Left ventricle myocardium inferior (tissue), 1 donor: Measurements from ENCODE around the gene CA10. TPM values are rescaled to one million over a fixed set of nuclear protein-coding genes. Genes with fewer than 3 reads are reported as not detected.

Experiments
- DNase-seq: peaks from one replicate; pipeline ENCODE4 v3.0.0-alpha.2; 2020
- H3K27ac ChIP-seq: fragments of 200-600 bp; replicated peaks from 2 replicates; pipeline ENCODE4 v1.8.0; 2021
- H3K27me3 ChIP-seq: fragments of 200-600 bp; 2 replicates; pipeline ENCODE4 v1.8.0; 2021; ENCODE audit warnings: low read depth
- H3K36me3 ChIP-seq: fragments of 200-600 bp; 2 replicates; pipeline ENCODE4 v1.8.0; 2021
- H3K4me1 ChIP-seq: fragments of 200-600 bp; 2 replicates; pipeline ENCODE4 v1.8.0; 2021
- H3K4me3 ChIP-seq: fragments of 200-600 bp; 2 replicates; pipeline ENCODE4 v1.8.0; 2021; ENCODE audit warnings: mild to moderate bottlenecking, moderate library complexity
- H3K9me3 ChIP-seq: fragments of 200-600 bp; replicated peaks from 2 replicates; pipeline ENCODE4 v1.8.0; 2021
- intact Hi-C: fragments of 100-400 bp; cut with micrococcal nuclease; formaldehyde crosslinking; loops from one replicate; pipeline ENCODE4 v1.11.0; 2022
- total RNA-seq: library from RNA; stranded (reverse); fragmentation: NEBNext Ultra II Directional; extraction: Animal tissue kit (Norgen Biotek cat#: 25700); gene quantifications from one replicate; pipeline ENCODE4 v1.2.1, GENCODE V29; 2021
- TF ChIP-seq, protein P1 (sequence below): fragments of 200-600 bp; IDR thresholded peaks from 2 replicates; pipeline ENCODE4 v1.8.0; 2021; ENCODE audit warnings: antibody characterized with exemption, mild to moderate bottlenecking, borderline replicate concordance
- donor health status: DM: no; HTN: yes; CAD: no; lungs with severe emphysema.

CA10 gene
- total RNA-seq, 1 donor from 2014 or later = not detected

DNA sequence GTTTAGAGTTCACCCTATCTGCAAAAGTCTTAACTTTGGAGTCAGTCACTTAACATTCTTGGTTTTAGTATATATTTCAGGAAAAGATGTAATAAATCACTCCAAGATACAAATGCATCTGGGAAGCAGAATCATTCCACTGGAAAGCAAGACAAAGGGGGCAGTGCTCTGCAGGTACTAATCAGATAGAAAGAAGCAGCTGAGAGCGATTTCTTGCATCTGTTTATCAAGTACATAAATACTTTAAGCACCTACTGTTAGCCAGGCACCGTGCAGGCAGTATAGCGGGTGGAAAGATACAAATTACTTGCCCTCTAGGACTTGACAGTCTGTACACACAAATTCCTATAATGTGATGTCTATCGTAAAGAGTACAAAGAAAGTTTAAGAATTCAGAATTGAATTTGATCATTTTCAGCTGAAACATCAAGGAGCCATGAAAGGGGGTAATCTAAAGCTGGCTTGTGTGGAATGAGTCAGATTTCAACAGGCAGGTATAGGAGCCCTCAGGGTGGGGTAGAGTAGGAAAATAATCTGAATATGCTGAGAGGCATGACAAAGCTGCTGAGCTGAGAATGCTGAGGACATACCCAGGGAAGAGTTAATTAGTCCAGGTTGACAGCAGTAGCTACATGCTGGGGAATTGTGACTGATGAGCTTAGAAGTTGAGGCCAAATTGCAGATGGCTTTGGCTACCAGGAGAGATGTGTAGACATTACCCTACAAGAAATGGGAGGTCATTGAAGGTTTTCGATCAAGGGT lies 110.2 kb downstream of the CA10 start:
- DNase-seq = no peak
- no peak overlapping the region for H3K4me3 ChIP-seq
- intact Hi-C loops = no loop called here
- TF ChIP-seq, protein P1, sequence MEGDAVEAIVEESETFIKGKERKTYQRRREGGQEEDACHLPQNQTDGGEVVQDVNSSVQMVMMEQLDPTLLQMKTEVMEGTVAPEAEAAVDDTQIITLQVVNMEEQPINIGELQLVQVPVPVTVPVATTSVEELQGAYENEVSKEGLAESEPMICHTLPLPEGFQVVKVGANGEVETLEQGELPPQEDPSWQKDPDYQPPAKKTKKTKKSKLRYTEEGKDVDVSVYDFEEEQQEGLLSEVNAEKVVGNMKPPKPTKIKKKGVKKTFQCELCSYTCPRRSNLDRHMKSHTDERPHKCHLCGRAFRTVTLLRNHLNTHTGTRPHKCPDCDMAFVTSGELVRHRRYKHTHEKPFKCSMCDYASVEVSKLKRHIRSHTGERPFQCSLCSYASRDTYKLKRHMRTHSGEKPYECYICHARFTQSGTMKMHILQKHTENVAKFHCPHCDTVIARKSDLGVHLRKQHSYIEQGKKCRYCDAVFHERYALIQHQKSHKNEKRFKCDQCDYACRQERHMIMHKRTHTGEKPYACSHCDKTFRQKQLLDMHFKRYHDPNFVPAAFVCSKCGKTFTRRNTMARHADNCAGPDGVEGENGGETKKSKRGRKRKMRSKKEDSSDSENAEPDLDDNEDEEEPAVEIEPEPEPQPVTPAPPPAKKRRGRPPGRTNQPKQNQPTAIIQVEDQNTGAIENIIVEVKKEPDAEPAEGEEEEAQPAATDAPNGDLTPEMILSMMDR = no peak
- no peaks in the 10 kb centered on the region for H3K27me3 ChIP-seq
- no peak overlapping the region for H3K27ac ChIP-seq
- H3K9me3 ChIP-seq = peaks cover 12% of the 10 kb centered on the region
- no peaks in the 10 kb centered on the region for H3K36me3 ChIP-seq
- H3K4me1 ChIP-seq = no peaks in the 10 kb centered on the region

DNA sequence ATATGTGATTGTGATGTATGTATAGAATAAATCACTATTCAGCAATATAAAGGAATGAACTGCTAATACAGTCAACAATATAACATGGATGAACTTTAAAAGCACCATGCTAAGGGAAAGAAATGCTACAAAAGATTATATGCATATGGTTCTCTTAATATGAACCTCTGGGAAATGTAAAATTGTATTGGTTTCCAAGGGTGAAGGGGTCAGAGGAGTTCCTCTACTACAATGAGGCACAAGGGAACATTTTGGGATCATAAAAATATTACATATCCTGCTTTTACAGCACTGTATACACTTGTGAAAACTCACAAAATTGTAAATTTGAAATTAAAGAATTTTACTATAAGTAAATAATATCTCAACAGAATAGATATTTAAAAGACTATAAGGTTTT lies 111.4 kb downstream of the CA10 start:
- no peak for DNase-seq
- Histone ChIP-seq H3K36me3 (no peaks in the 10 kb centered on the region), H3K9me3 (no peaks in the 10 kb centered on the region), H3K4me3 (no peak overlapping the region), H3K27ac (no peak overlapping the region), H3K27me3 (no peaks in the 10 kb centered on the region), H3K4me1 (no peaks in the 10 kb centered on the region)
- intact Hi-C loops = no loop called here
- TF ChIP-seq, protein P1 = no peak

DNA sequence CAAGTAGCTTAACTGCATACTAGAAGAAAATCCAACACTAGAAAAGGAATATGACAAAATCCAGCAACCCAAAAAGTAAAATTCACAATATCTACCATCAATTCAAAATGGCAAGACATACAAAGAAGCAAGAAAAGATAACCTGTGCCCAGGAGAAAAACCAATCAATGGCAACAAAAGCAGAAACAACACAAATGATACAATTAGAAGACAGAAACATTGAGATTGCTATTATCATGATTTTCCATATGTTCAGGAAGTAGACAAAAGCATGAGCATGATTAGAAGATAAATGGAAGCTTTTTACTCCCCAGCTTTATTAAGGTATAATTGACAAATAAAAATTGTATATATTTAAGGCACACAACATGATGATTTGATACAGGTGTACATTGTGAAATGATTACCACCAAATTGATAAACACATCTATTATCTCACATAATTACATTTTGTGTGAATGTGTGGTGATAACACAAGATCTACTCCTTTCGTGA lies 117.3 kb downstream of the CA10 start:
- Histone ChIP-seq H3K27ac (no peak overlapping the region), H3K4me1 (no peaks in the 10 kb centered on the region), H3K4me3 (no peak overlapping the region), H3K9me3 (no peaks in the 10 kb centered on the region), H3K27me3 (no peaks in the 10 kb centered on the region), H3K36me3 (no peaks in the 10 kb centered on the region)
- TF ChIP-seq, protein P1 = no peak
- intact Hi-C loops = no loop called here
- DNase-seq = no peak

DNA sequence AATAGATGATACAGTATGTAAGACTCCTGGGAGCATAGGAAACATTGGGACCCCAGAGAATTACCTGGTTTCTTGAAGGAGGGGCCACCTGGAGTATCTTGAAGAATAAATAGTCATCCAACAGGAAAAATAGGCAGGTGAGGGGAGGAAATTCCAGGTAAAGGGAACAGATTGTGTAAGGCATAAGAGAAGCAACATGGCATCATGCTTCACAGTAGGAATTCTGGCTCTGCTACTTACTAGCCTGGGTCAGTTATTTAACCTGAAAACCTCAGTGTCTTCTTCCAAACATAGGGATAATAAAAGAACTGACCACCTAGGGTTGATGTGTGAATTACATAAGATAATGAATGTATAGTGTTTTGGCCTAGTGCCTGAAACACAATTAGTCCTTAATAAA lies 122.1 kb downstream of the CA10 start:
- TF ChIP-seq, protein P1 = no peak

DNA sequence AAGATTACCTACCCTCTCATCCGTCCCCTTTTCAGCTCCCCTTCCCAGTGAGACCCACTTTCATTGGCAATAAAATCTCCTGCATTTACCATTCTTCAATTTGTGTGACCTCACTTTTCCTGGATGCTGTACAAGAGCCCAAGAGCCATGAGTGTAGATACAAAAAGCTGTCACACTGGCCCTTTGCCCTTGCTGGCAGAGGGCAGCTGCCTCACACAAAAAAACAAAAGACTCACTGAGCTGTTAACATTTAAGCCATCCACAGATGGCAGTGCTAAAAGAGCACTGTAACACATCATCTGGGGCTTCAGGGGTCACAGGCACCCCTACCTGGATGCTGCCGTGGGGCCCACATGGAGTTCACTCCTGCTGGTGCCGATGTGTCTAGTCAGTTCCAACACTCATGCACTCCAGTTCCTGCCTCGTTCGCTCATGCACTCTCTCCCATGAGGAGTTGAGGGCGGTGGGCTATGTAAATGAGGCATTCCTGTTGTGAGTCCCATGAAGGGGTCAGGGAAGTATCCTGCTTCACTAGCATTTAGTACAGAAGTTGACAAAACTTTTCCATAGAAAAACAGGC lies 123.1 kb downstream of the CA10 start:
- Histone ChIP-seq H3K27ac (no peak overlapping the region), H3K27me3 (no peaks in the 10 kb centered on the region), H3K9me3 (no peaks in the 10 kb centered on the region), H3K36me3 (no peaks in the 10 kb centered on the region), H3K4me3 (no peak overlapping the region), H3K4me1 (no peaks in the 10 kb centered on the region)
- TF ChIP-seq, protein P1 = no peak
- intact Hi-C loops = no loop called here
- no peak for DNase-seq

More for the DNA sequence above, 122.1 kb downstream of the CA10 start:
- no peak overlapping the region for H3K27ac ChIP-seq
- H3K27me3 ChIP-seq = no peaks in the 10 kb centered on the region
- no peaks in the 10 kb centered on the region for H3K4me1 ChIP-seq
- H3K4me3 ChIP-seq = no peak overlapping the region
- DNase-seq = no peak
- H3K36me3 ChIP-seq = no peaks in the 10 kb centered on the region
- H3K9me3 ChIP-seq = no peaks in the 10 kb centered on the region
- intact Hi-C loops = no loop called here
